C4-2B (cell line): Measurements from ENCODE around the gene RNU1-2.
"Not testable (repeated sequence)": the region's sequence is repeated elsewhere in the genome, so short reads cannot be mapped to it uniquely, and the experiment has no call there.

Experiments
- H3K27ac ChIP-seq: fragments of 450-650 bp; 2 replicates; pipeline ENCODE4 v1.5.1; 2017
- ZFX ChIP-seq: fragments of 450-650 bp; IDR thresholded peaks from 2 replicates; pipeline ENCODE4 v1.6.1; 2017
- TF ChIP-seq, protein P1 (sequence below): fragments of 450-650 bp; conservative IDR thresholded peaks from 2 replicates; pipeline ENCODE4 v1.5.1; 2017; ENCODE audit warnings: mild to moderate bottlenecking

The RNU1-2 gene

DNA sequence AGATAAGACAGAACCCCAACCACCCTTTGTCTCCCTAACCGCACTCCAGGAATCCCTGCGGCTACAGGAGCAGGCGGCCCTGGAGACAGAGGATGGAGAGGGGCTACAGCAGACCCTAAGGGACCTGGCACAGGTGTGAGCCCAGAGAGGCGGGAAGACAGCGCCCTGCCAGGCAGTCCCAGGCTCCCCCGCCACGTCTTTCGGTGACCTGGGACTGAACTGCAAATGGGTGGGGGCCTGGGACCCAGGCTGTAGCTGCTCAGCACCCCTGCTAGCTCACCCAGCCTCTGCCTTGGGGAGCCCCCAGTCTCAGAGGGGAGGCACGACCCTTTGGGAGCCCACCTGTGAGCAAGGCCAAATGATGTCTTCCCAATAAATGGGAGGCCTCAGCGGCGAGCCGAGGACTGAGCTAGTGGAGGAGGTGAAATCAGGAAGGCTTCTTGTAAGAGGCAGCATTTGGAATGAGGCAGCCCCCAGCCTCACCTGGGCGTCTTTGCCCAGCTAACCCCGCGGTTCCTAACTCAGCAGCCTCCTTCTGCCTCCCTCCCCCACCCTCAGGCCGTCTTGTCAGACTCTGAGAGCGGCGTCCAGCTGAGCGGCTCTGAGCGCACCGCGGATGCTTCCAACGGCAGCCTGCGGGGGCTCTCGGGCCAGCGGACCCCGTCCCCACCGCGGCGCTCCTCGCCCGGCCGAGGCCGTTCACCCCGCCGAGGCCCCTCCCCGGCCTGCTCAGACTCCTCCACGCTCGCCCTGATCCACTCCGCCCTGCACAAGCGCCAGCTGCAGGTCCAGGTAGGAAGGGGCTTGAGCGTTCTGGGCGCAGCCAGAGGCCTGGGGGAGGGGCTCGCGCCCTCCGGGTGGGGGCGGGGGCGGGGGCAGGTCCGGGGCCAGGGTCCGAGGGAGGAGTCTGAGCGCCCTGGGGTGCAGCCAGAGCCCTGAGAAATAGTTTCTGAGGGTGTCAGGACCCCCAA is 42.9 kb downstream of the RNU1-2 start:
- TF ChIP-seq, protein P1, sequence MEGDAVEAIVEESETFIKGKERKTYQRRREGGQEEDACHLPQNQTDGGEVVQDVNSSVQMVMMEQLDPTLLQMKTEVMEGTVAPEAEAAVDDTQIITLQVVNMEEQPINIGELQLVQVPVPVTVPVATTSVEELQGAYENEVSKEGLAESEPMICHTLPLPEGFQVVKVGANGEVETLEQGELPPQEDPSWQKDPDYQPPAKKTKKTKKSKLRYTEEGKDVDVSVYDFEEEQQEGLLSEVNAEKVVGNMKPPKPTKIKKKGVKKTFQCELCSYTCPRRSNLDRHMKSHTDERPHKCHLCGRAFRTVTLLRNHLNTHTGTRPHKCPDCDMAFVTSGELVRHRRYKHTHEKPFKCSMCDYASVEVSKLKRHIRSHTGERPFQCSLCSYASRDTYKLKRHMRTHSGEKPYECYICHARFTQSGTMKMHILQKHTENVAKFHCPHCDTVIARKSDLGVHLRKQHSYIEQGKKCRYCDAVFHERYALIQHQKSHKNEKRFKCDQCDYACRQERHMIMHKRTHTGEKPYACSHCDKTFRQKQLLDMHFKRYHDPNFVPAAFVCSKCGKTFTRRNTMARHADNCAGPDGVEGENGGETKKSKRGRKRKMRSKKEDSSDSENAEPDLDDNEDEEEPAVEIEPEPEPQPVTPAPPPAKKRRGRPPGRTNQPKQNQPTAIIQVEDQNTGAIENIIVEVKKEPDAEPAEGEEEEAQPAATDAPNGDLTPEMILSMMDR: no peak
- no peak for TF ChIP-seq ZFX
- no peak overlapping the region for H3K27ac ChIP-seq

DNA sequence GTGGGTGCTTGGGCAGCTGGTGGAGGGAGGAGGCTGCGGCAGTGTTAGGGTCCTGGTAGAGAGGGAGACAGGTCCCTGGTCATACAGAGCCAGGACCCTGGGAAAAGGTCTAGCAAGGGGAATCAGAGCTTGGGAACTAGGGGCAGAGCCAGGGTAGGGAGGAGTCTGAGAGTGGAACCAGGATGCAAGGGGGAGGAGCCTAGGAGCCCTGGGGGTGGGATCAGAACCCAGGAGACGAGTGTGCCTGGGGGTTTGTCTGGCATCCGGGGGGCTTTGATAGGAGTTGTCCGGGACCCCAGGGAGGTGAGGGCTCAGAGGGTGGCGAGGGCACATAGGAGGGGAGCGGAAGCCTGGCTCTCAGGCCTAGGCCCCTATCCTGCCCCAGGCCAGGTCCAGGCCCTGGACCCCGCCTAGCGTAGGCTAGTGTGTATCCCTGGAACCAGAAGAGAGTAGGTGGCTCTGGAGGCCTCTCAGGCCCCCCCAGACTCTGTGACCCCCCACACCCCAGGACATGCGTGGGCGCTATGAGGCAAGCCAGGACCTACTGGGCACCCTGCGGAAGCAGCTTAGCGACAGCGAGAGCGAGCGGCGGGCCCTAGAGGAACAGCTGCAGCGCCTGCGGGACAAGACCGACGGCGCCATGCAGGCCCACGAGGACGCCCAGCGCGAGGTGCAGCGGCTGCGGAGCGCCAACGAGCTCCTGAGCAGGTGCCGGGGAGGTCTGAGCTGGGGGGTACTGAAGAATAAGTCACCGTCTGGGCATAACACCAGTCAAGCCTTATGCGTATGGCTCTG is 43.8 kb downstream of the RNU1-2 start:
- H3K27ac ChIP-seq: not testable (repeated sequence)

DNA sequence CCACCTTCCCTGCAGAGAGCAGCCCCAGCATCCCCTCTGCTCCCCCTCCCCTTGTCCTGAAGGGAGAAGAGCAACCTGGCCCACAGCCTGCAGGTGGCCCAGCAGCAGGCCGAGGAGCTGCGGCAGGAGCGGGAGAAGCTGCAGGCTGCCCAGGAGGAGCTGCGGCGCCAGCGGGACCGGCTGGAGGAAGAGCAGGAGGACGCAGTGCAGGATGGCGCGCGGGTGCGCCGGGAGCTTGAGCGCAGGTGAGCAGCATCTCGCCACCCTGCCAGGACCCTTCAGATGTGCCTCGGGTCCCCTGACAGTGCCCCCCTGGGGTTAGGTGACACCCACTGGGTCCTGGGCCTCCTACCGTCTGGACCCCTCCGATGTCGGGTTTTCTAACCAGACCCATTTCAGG is 48.3 kb downstream of the RNU1-2 start:
- H3K27ac ChIP-seq: no peak overlapping the region
- TF ChIP-seq, protein P1: no peak
- no peak for TF ChIP-seq ZFX

DNA sequence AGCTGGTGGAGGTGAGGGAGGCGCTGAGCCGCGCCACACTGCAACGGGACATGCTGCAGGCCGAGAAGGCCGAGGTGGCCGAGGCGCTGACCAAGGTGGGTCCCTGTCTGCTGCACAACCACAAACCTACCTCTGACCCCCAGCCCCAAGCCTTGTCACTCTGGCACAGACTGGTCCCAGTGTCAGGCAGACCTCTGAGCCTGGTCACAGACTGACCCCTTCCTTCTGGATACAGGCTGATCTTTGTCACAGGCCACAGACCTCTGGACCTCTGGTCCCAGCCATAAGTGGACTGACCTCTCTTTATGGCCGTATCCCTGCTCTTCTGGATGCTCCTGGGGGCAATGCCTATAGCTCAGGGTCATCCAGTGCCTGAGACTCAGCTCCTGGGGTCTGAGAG is 49.7 kb downstream of the RNU1-2 start:
- H3K27ac ChIP-seq: not testable (repeated sequence)
